CD8-positive, alpha-beta memory T cell (primary cell): ENCODE data around the gene NPBWR2. TPM values are rescaled to one million over a fixed set of nuclear protein-coding genes. Genes with fewer than 3 reads are reported as not detected.

ENCODE experiments used
- CTCF ChIA-PET: fragments of 350-600 bp; sonication (Branson Sonifier 250); formaldehyde crosslinking; loops from one replicate; lab custom pipeline; 2021; ENCODE audit warnings: antibody characterized with exemption; lab: Charles Lee
- POLR2A ChIA-PET: fragments of 350-600 bp; sonication (Branson Sonifier 250); formaldehyde crosslinking; loops from one replicate; lab custom pipeline; 2021; ENCODE audit warnings: antibody characterized with exemption; lab: Charles Lee
- DNase-seq, 5 donors: peaks; one replicate each; pipeline versions ENCODE4 v3.0.0 to v3.0.0-alpha.2; 2020 to 2022; ENCODE audit warnings: mixed read lengths in 1 of 5
- H3K27ac ChIP-seq: one replicate; pipeline ENCODE4 v1.7.0; 2013; ENCODE audit warnings: low read depth, mild to moderate bottlenecking, low read length, moderate library complexity
- H3K27me3 ChIP-seq: 2 replicates; pipeline ENCODE4 v1.7.0; 2013; ENCODE audit warnings: low read length, mild to moderate bottlenecking; ENCODE audit not compliant: insufficient read depth, poor library complexity, severe bottlenecking
- H3K36me3 ChIP-seq: 2 replicates; pipeline ENCODE4 v1.7.0; 2013; ENCODE audit warnings: mild to moderate bottlenecking, low read length, moderate library complexity; ENCODE audit not compliant: insufficient read depth
- H3K4me1 ChIP-seq: 2 replicates; pipeline ENCODE4 v1.7.0; 2013; ENCODE audit warnings: mild to moderate bottlenecking, low read length, moderate library complexity; ENCODE audit not compliant: insufficient read depth
- H3K4me3 ChIP-seq: 2 replicates; pipeline ENCODE4 v1.7.0; 2013; ENCODE audit warnings: mild to moderate bottlenecking, low read length
- H3K9me3 ChIP-seq: 2 replicates; pipeline ENCODE4 v1.7.0; 2013; ENCODE audit warnings: mild to moderate bottlenecking, low read length
- H3K27ac Mint-ChIP-seq, 8 donors: one replicate each; pipeline ENCODE4 v1.8.0; 2020 to 2021; ENCODE audit warnings: mixed read lengths in 8 of 8, mild to moderate bottlenecking in 6 of 8, inconsistent platforms in 3 of 8, moderate library complexity in 3 of 8
- H3K27me3 Mint-ChIP-seq, 2 donors: one replicate each; pipeline ENCODE4 v1.8.0; 2020 to 2021; ENCODE audit warnings: mixed read lengths in 2 of 2, mild to moderate bottlenecking in 1 of 2, moderate library complexity in 1 of 2
- H3K36me3 Mint-ChIP-seq, 3 donors: one replicate each; pipeline ENCODE4 v1.8.0; 2020 to 2021; ENCODE audit warnings: mixed read lengths in 3 of 3, inconsistent platforms in 1 of 3, mild to moderate bottlenecking in 1 of 3
- H3K4me1 Mint-ChIP-seq, 3 donors: one replicate each; pipeline ENCODE4 v1.8.0; 2020 to 2021; ENCODE audit warnings: mixed read lengths in 3 of 3, inconsistent platforms in 1 of 3, mild to moderate bottlenecking in 1 of 3
- H3K4me3 Mint-ChIP-seq, 7 donors: one replicate each; pipeline ENCODE4 v1.8.0; 2020 to 2021; ENCODE audit warnings: mixed read lengths in 7 of 7, mild to moderate bottlenecking in 6 of 7, moderate library complexity in 4 of 7, inconsistent platforms in 2 of 7
- H3K9me3 Mint-ChIP-seq, 5 donors: one replicate each; pipeline ENCODE4 v1.8.0; 2020 to 2022; ENCODE audit warnings: mixed read lengths in 5 of 5, mild to moderate bottlenecking in 3 of 5, moderate library complexity in 2 of 5, inconsistent platforms in 1 of 5
- polyA plus RNA-seq: library from polyadenylated mRNA; unstranded; fragments of 300-500 nt; fragmentation: Illumina TruSeq; gene quantifications from one replicate; pipeline ENCODE4 v1.2.3, GENCODE V29; 2021
- total RNA-seq, 2 experiments: library from RNA; stranded (reverse); gene quantifications; one replicate each; pipeline ENCODE4 v1.2.3, GENCODE V29; 2021

Gene NPBWR2
- total and polyA plus RNA-seq, 3 experiments from 2014 or later = not detected

DNA sequence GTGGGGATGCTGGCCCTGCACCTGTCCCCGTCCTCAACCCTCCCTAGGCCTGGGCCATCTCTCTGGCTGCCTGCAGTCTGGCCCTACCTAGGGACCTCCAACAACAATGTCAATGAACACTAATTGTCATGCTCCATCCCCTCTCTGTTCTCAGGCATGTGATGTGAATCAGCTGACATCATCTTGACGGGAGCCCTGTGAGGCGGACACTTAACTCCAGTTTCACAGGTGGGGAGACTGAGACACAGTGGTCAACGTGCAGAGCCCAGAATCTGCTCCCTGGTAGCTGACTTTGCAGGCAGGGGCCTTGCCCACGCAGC lies 45.1 kb downstream of the NPBWR2 start:
- POLR2A ChIA-PET = interaction anchor here (0.8 to 1.4 kb wide), 6 partner anchors 13 to 541 kb away, joined by 3 to 6 read pairs (median 4); partner anchors contain the start of genes OPRL1, PRPF6, PTK6 and RGS19
- CTCF ChIA-PET = interaction anchor here (0.8 to 3.9 kb wide), 6 partner anchors 10 to 88 kb away, joined by 3 to 33 read pairs (median 3); partner anchors contain the start of genes C20orf204 and PRPF6

GRCh38 chr20:64058536-64058935 lies 48.8 kb downstream of the NPBWR2 start:
- no peaks in the 10 kb centered on the region for H3K9me3 ChIP-seq
- Mint-ChIP-seq H3K27ac (no peak overlapping the region), H3K4me1 (peaks cover 2 to 20% (median 13%) of the 10 kb centered on the region in 3 donors), H3K9me3 (no peaks in the 10 kb centered on the region), H3K36me3 (no peaks in the 10 kb centered on the region), H3K4me3 (no peak overlapping the region), H3K27me3 (peaks cover 1 to 7% of the 10 kb centered on the region in 2 donors)
- no peak overlapping the region for H3K27ac ChIP-seq
- DNase-seq = no peak
- POLR2A ChIA-PET = no interaction called here
- no peak overlapping the region for H3K4me3 ChIP-seq
- CTCF ChIA-PET = interaction anchor here (1.4 to 3.2 kb wide), 3 partner anchors 19 to 193 kb away, joined by 4 to 28 read pairs (median 13); partner anchors contain the start of genes PRPF6, SAMD10 and TPD52L2
- H3K36me3 ChIP-seq = no peaks in the 10 kb centered on the region
- no peaks in the 10 kb centered on the region for H3K27me3 ChIP-seq
- H3K4me1 ChIP-seq = peaks cover 16% of the 10 kb centered on the region

More for the DNA sequence above, 45.1 kb downstream of the NPBWR2 start:
- H3K4me1 Mint-ChIP-seq = peaks cover 26 to 54% (median 33%) of the 10 kb centered on the region in 3 donors
- Histone ChIP-seq H3K27me3 (no peaks in the 10 kb centered on the region), H3K9me3 (no peaks in the 10 kb centered on the region), H3K27ac (peak overlapping the region; percentile 51), H3K4me3 (peak overlapping the region; percentile 50), H3K36me3 (no peaks in the 10 kb centered on the region), H3K4me1 (peaks cover 46% of the 10 kb centered on the region)
- H3K36me3 Mint-ChIP-seq = peaks cover 0 to 2% (median 0%) of the 10 kb centered on the region in 3 donors
- H3K27me3 Mint-ChIP-seq = peaks cover 0 to 1% of the 10 kb centered on the region in 2 donors
- H3K27ac Mint-ChIP-seq = no peak overlapping the region
- H3K4me3 Mint-ChIP-seq = peak overlapping the region in 5 of 7 donors; percentile 15 to 88 (median 53)
- H3K9me3 Mint-ChIP-seq = no peaks in the 10 kb centered on the region
- DNase-seq = no peak

GRCh38 chr20:64057628-64058498 lies 49.5 kb downstream of the NPBWR2 start:
- DNase-seq = peak; percentile 66 to 84 (median 70)
- Histone ChIP-seq H3K4me3 (no peak overlapping the region), H3K4me1 (peaks cover 15% of the 10 kb centered on the region), H3K9me3 (no peaks in the 10 kb centered on the region), H3K36me3 (no peaks in the 10 kb centered on the region), H3K27ac (no peak overlapping the region), H3K27me3 (no peaks in the 10 kb centered on the region)
- POLR2A ChIA-PET = interaction anchor here (0.9 kb wide), 1 partner anchor 19 kb away, joined by 4 read pairs; no protein-coding TSS in a partner anchor
- H3K27ac Mint-ChIP-seq = no peak overlapping the region
- CTCF ChIA-PET = interaction anchor here (0.6 to 3.2 kb wide), 14 partner anchors 13 to 476 kb away, joined by 3 to 28 read pairs (median 4); partner anchors contain the start of genes C20orf204, LKAAEAR1, PRPF6 and SAMD10
- H3K4me3 Mint-ChIP-seq = peak overlapping the region in 5 of 7 donors; percentile 3 to 53 (median 44)
- no peaks in the 10 kb centered on the region for H3K36me3 Mint-ChIP-seq
- peaks cover 2 to 18% (median 13%) of the 10 kb centered on the region in 3 donors for H3K4me1 Mint-ChIP-seq
- peaks cover 5 to 14% of the 10 kb centered on the region in 2 donors for H3K27me3 Mint-ChIP-seq
- H3K9me3 Mint-ChIP-seq = no peaks in the 10 kb centered on the region

GRCh38 chr20:64056889-64057627 lies 50.3 kb downstream of the NPBWR2 start:
- H3K27ac ChIP-seq = no peak overlapping the region
- H3K27me3 Mint-ChIP-seq = peaks cover 9 to 19% of the 10 kb centered on the region in 2 donors
- H3K36me3 ChIP-seq = no peaks in the 10 kb centered on the region
- no peak overlapping the region for H3K4me3 ChIP-seq
- H3K9me3 Mint-ChIP-seq = no peaks in the 10 kb centered on the region
- peaks cover 2 to 15% (median 13%) of the 10 kb centered on the region in 3 donors for H3K4me1 Mint-ChIP-seq
- H3K4me3 Mint-ChIP-seq = peak overlapping the region in 4 of 7 donors; percentile 36 to 53 (median 42)
- H3K27ac Mint-ChIP-seq = no peak overlapping the region
- ChIA-PET CTCF (interaction anchor here (0.6 to 3.2 kb wide), 13 partner anchors 13 to 476 kb away, joined by 3 to 28 read pairs (median 4); partner anchors contain the start of genes C20orf204, LKAAEAR1, PRPF6 and SAMD10), POLR2A (interaction anchor here (0.9 kb wide), 1 partner anchor 18 kb away, joined by 4 read pairs; no protein-coding TSS in a partner anchor)
- DNase-seq = no peak
- H3K27me3 ChIP-seq = peaks cover 2% of the 10 kb centered on the region
- peaks cover 8% of the 10 kb centered on the region for H3K4me1 ChIP-seq
- no peaks in the 10 kb centered on the region for H3K36me3 Mint-ChIP-seq
- no peaks in the 10 kb centered on the region for H3K9me3 ChIP-seq

DNA sequence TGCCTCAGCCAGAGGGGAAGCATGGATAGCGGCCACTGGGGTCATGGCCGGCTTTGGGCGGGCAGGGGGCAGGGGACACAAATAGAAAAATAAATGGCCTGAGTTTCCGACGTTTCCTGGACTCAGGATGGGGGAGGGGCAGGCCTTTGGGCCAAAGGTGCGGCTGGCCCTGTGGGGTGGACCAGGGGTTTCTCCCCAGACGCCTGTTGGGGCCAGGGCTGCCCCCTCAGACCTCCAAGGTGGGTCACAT lies 50.8 kb downstream of the NPBWR2 start:
- Histone ChIP-seq H3K4me3 (no peak overlapping the region), H3K27ac (no peak overlapping the region), H3K27me3 (peaks cover 7% of the 10 kb centered on the region), H3K36me3 (no peaks in the 10 kb centered on the region), H3K4me1 (peaks cover 8% of the 10 kb centered on the region), H3K9me3 (no peaks in the 10 kb centered on the region)
- peaks cover 2 to 13% (median 12%) of the 10 kb centered on the region in 3 donors for H3K4me1 Mint-ChIP-seq
- peaks cover 9 to 24% of the 10 kb centered on the region in 2 donors for H3K27me3 Mint-ChIP-seq
- no peak overlapping the region for H3K27ac Mint-ChIP-seq
- no peak for DNase-seq
- no peak overlapping the region for H3K4me3 Mint-ChIP-seq
- POLR2A ChIA-PET = no interaction called here
- H3K36me3 Mint-ChIP-seq = no peaks in the 10 kb centered on the region
- CTCF ChIA-PET = interaction anchor here (1.5 kb wide), 1 partner anchor 21 kb away, joined by 9 read pairs; no protein-coding TSS in a partner anchor
- H3K9me3 Mint-ChIP-seq = no peaks in the 10 kb centered on the region

- Histone ChIP-seq H3K36me3 (no peaks in the 10 kb centered on the region), H3K27me3 (peaks cover 12% of the 10 kb centered on the region), H3K27ac (no peak overlapping the region), H3K4me3 (no peak overlapping the region), H3K9me3 (no peaks in the 10 kb centered on the region), H3K4me1 (peaks cover 8% of the 10 kb centered on the region)
- no peak overlapping the region for H3K27ac Mint-ChIP-seq
- peaks cover 2 to 13% (median 12%) of the 10 kb centered on the region in 3 donors for H3K4me1 Mint-ChIP-seq
- no peaks in the 10 kb centered on the region for H3K36me3 Mint-ChIP-seq
- peaks cover 10 to 25% of the 10 kb centered on the region in 2 donors for H3K27me3 Mint-ChIP-seq
- no peaks in the 10 kb centered on the region for H3K9me3 Mint-ChIP-seq
- CTCF ChIA-PET = interaction anchor here (1.5 kb wide), 1 partner anchor 21 kb away, joined by 9 read pairs; no protein-coding TSS in a partner anchor
- H3K4me3 Mint-ChIP-seq = no peak overlapping the region
- no peak for DNase-seq
- POLR2A ChIA-PET = no interaction called here
Observed at GRCh38 chr20:64055893-64056638, 51.3 kb downstream of the NPBWR2 start.

DNA sequence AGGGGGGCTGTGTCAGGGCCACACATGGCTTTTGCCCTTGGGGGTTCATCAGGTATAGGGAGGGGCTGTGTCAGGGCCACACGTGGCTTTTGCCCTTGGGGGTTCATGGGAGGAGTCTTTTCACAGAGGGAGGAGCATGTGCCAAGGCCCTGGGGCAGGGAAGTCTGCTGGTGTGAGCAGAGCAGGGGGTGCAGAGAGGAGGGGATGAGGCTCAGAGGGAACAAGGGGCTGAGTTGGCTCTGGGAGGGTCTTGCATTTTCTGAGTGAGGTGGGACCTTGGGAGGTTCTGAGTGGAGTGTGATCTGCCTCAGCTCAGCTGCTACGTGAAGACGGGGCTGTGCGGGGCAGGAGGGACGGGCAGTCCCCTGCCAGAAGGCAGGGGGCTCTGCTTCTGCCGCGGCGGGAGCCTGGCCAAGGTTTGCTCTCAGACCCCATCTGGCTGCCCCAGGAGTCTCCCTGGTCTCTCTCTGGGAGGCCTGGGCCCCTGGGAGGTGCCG lies 51.9 kb downstream of the NPBWR2 start:
- no peaks in the 10 kb centered on the region for H3K36me3 Mint-ChIP-seq
- peaks cover 16% of the 10 kb centered on the region for H3K27me3 ChIP-seq
- H3K4me1 Mint-ChIP-seq = peaks cover 2 to 13% (median 12%) of the 10 kb centered on the region in 3 donors
- H3K27ac Mint-ChIP-seq = no peak overlapping the region
- peaks cover 16 to 31% of the 10 kb centered on the region in 2 donors for H3K27me3 Mint-ChIP-seq
- H3K27ac ChIP-seq = no peak overlapping the region
- peaks cover 8% of the 10 kb centered on the region for H3K4me1 ChIP-seq
- DNase-seq = no peak
- no peaks in the 10 kb centered on the region for H3K9me3 ChIP-seq
- no peak overlapping the region for H3K4me3 ChIP-seq
- H3K9me3 Mint-ChIP-seq = no peaks in the 10 kb centered on the region
- CTCF ChIA-PET = interaction anchor here (0.9 kb wide), 1 partner anchor 17 kb away, joined by 3 read pairs; no protein-coding TSS in a partner anchor
- POLR2A ChIA-PET = no interaction called here
- H3K4me3 Mint-ChIP-seq = no peak overlapping the region
- no peaks in the 10 kb centered on the region for H3K36me3 ChIP-seq
